Measurements from ENCODE around the gene TBC1D1. TPM values are rescaled to one million over a fixed set of nuclear protein-coding genes. Genes with fewer than 3 reads are reported as not detected.

Gene TBC1D1
- total RNA-seq, 2 donors from 2014 or later: 49.8 to 129 TPM

- no peaks in the 10 kb centered on the region for H3K9me3 ChIP-seq
- H3K27ac ChIP-seq: no peak overlapping the region
- H3K4me1 ChIP-seq (replicated peaks): no peaks in the 10 kb centered on the region
- no peak for DNase-seq (ENCODE audit: low spot score)
- intact Hi-C loops (cut with DNase I): no loop called here
- H3K4me3 ChIP-seq: no peak overlapping the region
- no peaks in the 10 kb centered on the region for H3K36me3 ChIP-seq
- WGBS: 96% methylated on average over 3 of the region's 3 CpGs
- no peaks in the 10 kb centered on the region for H3K27me3 ChIP-seq (replicated peaks; ENCODE audit: insufficient read depth)
- TF ChIP-seq POLR2AphosphoS5 (IDR thresholded peaks at IDR 0.05): no peak
- no peak for TF ChIP-seq CTCF (IDR thresholded peaks at IDR 0.05)
These were observed 181.7 kb downstream of the TBC1D1 start for GRCh38 chr4:38072578-38072977.

GRCh38 chr4:38073596-38074234, 182.8 kb downstream of the TBC1D1 start:
- Histone ChIP-seq H3K27me3 (replicated peaks; ENCODE audit: insufficient read depth) (no peaks in the 10 kb centered on the region), H3K9me3 (no peaks in the 10 kb centered on the region), H3K4me1 (replicated peaks) (peaks cover 5% of the 10 kb centered on the region), H3K36me3 (no peaks in the 10 kb centered on the region), H3K27ac (no peak overlapping the region), H3K4me3 (no peak overlapping the region)
- 97% methylated on average over 4 of the region's 4 CpGs for WGBS
- intact Hi-C loops (cut with DNase I): no loop called here
- TF ChIP-seq POLR2A (IDR thresholded peaks at IDR 0.05) (no peak), CTCF (IDR thresholded peaks at IDR 0.05) (no peak), POLR2AphosphoS5 (IDR thresholded peaks at IDR 0.05) (no peak)
- DNase-seq (ENCODE audit: low spot score): no peak

GRCh38 chr4:38075370-38076152, 184.7 kb downstream of the TBC1D1 start:
- no peak overlapping the region for H3K4me3 ChIP-seq
- WGBS: 58% methylated on average over 6 of the region's 6 CpGs
- no peak overlapping the region for H3K27ac ChIP-seq
- DNase-seq (ENCODE audit: low spot score): no peak
- TF ChIP-seq CTCF (IDR thresholded peaks at IDR 0.05): no peak
- TF ChIP-seq POLR2A (IDR thresholded peaks at IDR 0.05): no peak
- no peak for TF ChIP-seq POLR2AphosphoS5 (IDR thresholded peaks at IDR 0.05)
- no peaks in the 10 kb centered on the region for H3K36me3 ChIP-seq
- H3K4me1 ChIP-seq (replicated peaks): peaks cover 8% of the 10 kb centered on the region
- H3K9me3 ChIP-seq: no peaks in the 10 kb centered on the region
- intact Hi-C loops (cut with DNase I): no loop called here
- H3K27me3 ChIP-seq (replicated peaks; ENCODE audit: insufficient read depth): no peaks in the 10 kb centered on the region

- DNase-seq (ENCODE audit: low spot score): no peak
- Histone ChIP-seq H3K27me3 (replicated peaks; ENCODE audit: insufficient read depth) (no peaks in the 10 kb centered on the region), H3K27ac (no peak overlapping the region), H3K4me1 (replicated peaks) (peaks cover 8% of the 10 kb centered on the region), H3K36me3 (no peaks in the 10 kb centered on the region), H3K9me3 (no peaks in the 10 kb centered on the region), H3K4me3 (no peak overlapping the region)
- intact Hi-C loops (cut with DNase I): no loop called here
- no peak for TF ChIP-seq CTCF (IDR thresholded peaks at IDR 0.05)
- TF ChIP-seq POLR2A (IDR thresholded peaks at IDR 0.05): no peak
- no peak for TF ChIP-seq POLR2AphosphoS5 (IDR thresholded peaks at IDR 0.05)
- WGBS: 86% methylated on average over 6 of the region's 6 CpGs
These were observed 185.3 kb downstream of the TBC1D1 start for GRCh38 chr4:38076153-38076669.

Measured in prostate gland (tissue), 2 donors.